ENCODE data around the gene KRT14.
A peak's percentile ranks its signal among the peaks of the same experiment; 100 is the strongest.

Gene KRT14

DNA sequence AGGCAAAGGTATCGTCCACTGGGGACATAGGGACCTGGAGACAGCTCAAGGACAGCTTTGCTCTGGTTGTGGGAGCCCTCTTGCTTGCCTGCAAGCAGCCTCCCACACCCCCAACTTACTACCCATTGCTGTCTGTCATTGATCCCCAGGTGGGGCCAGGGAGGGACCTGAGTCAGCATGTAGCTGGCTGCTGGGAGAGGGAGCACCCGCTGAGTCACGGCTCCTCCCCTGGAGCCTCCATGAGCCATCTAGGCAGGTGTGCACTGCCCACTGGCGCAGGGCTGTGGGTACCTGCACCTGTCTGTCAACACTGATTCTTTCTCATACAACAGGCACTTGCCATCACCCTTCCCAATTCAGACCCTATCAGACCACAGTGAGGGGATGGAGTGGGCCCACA, 10.0 kb downstream of the KRT14 start:
- DNase-seq = peak; percentile 30

DNA sequence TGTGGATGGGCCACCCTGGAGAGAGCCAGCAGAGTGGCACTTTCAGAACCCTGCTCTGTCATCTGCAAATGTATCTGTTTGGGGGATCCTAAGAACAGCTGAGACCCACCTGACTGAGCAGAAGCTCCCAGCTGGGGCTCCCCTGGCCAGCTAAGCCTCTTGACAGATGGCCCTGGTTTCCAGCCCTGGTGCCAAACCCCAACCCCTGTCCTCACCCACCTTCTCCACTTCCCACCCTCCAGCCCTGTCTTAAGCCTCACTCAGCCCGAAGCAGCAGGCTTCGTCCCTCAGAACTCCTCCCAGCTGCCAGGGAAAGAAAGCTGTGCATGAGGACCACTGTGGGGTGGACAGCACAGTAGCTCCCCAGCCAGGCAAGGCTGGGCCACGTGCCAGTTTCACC, 11.4 kb downstream of the KRT14 start:
- DNase-seq = no peak

DNA sequence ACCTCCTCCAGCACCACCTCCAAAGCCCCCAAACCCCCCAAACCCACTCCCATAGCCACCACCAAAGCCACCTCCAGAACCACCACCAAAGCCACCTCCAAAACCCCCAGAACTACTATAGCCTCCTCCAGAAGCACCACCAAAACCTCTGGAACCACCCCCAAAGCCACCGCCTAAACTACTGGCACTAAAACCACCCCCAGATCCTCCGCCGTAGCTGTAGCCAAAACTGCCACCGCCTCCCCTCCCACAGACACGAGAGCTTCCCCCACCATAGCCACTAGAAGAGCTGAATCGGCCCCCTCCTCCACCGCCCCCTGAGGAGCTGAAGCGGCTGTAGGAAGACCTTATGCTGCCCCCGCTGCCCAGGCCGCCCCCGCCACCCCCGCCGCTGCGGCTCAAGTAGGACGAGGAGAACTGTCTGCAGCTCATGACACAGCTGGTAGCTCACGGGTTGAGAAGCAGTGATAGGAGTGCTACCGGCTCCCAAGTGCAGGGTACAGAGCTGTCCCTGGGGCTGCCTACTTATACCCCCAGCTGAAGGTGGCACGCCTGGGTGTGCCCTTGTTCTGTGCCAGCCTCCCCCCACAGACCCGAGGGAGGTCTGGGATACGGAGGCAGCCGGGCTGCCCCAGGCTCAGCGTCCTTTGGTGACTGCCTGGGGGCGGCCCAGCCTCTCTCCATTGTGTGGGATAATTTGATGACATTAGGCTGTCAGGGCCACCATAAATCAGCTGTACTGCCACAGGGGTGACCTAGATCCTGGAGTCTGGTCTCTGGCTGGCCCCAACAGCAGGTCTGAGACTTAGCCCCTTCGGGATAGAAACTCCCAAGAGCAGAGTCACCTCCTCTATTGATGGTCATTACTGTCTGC, 14.9 kb downstream of the KRT14 start, which contains the start of gene KRT9:
Gene KRT9 (minus strand): TSS at position 499 of the 874 bp plus-strand sequence. CDS start 67 bp downstream, at position 432.
- no peak for DNase-seq

DNA sequence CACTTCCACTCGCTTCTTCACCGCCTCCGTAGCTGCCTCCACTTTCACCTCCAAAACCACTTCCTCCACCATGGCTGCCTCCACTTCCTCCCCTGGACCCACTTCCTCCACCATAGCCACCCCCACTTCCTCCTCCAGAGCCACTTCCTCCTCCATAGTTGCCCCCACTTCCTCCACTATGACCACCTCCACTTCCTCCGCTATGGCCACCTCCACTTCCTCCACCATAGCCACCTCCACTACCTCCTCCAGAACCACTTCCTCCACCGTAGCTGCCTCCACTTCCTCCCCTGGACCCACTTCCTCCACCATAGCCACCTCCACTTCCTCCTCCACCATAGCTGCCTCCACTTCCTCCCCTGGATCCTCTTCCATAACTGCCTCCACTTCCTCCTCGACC, 19.4 kb downstream of the KRT14 start:
- DNase-seq = no peak

DNA sequence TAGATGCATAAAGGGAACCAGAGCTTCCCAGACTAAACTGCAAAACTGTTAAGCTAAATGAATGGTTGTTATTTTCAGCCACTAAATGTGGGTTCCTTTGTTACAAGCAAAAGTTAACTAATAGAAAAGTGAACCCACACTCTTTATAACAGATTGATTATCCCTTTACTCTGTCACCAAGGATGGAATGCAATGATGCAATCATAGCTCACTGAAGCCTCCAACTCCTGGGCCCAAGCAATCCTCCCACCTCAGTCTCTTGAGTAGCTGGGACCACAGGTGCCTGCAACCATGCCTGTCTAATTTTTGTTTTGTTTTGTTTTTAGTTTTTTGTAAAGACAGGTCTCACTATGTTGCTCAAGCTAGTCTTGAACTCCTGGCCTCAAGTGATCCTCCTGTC, 21.4 kb downstream of the KRT14 start:
- DNase-seq = no peak

DNA sequence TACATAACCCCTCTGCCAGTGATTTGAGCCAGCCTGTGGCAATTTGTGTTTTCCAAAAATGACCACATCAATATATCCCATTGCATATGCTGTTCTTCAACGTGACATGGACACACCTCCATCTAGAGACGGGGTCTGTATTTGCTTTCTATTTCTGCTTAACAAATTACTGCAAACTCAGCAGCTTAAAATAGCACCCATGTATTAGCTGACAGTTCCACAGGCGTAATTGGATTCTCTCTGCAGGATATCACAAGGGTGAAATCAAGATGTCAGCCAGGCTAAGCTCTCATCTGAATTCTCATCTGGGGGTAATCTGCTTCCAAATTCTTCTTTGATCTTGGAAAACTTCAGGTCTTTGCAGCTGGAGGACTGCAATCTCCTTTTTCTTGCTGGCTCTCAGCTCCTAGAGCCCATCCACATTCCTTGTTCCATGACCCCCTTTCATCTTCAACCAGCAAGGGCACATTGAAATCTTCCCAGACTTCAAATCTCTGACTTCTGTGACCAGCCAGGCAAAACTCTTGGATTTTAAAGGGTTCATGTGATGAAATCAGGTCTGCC, 23.0 kb downstream of the KRT14 start:
- no peak for DNase-seq

DNA sequence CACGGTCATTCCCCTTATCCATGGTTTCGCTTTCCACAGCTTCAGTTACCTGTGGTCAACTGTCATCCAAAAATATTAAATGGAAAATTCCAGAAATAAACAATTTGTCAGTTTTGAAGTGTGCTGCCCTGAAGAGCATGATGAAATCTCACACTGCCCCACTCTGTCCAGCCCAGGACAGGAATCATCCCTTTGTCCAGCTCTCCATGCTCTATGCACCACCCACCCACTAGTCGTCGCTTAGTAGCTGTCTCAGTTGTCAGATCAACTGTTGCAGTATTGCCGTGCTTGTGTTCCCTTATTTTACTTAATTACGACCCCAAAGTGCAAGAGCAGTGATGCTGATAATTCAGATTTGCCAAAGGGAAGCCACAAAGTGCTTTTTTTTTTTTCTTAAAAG, 25.1 kb downstream of the KRT14 start:
- no peak for DNase-seq

DNA sequence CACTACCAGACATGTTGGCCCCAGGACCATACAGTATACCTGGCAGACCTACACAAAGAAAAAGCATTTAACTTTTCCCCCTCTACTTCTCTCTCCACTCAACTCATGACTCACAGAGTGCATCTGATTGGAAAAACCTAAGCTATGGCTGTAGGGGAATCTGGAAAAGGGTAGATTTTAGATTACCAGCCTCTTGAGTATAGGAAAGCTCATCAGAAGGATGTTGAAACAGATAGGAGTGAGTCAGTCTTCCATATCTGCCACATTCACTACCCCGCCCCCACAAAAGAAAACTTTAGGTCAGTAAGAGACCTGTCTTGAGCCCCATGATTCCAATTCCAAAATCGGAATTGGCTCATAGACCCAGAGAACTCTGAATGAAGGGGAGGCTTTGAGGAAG, 27.1 kb downstream of the KRT14 start:
- no peak for DNase-seq

DNA sequence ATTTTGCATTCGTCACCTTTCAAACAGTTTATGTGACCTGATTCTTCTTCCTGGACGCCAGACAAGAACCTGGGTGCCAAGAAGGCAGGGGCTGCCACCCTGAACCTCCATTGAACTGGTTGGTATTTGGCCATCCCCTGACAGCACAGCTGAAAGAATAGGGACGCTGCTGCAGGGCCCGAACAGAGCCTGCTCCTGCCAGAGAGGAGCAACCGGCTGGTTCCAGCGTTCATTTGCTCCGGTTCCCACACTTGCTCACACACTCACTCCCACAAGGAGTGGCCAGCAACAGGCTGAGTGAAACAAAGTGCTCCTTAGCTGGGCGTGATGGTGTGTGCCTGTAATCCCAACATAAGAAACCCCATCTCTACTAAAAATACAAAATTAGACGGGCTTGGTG, 29.8 kb downstream of the KRT14 start:
- no peak for DNase-seq

DNA sequence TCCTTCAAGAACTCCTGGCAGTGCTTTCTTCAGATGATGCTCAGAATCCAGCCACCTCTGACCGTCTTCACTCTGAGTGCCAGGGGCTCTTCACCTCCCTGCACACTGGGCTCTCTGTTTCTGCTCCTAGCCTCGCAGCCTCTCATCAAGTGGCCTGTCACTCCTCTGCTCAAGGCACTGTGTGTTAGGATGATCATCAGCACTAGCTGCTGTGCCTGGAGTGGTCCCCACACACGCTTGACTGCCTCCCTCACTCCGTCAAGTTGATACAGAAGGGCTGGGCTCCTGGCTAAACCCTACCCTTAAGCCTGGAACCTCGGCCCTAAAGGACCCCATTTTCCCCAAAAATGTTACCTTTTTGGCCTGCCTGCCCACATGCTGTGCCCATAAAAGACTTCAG, 30.4 kb downstream of the KRT14 start:
- no peak for DNase-seq

DNA sequence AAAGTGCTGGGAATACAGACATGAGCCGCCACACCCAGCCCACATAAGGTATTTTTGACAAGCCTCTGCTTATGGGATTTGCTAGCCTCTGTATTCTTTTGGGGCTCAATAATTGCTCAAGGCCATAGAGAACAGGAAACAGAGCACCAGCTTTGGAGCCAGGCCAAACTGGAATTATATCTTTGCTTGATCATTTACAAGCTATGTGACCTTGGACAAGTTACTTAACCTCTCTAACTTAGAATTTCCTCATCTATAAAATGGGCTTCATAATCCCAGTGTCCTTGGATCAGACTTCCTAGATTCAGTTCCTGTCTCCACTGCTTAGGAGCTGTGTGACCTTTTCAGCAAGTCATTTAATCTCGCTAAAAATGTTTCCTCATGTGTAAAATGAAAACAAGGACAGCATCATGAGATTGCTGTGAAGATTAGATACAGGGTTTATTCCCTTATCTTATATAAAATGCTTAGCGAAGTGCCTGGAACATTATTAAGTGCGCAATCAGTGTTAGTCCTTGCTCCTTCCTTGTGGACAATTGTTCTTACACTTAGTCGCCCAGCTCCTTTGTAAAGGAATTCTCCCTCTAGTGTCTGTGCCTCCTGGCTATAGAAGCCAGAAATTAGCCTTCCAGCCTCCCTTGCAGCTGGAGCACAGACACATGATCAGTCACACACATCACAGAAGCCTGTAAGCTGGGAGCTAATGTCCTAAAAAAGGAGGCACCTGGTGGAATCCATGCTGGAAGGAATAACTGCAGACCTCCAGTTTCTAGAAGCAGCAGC, 31.4 kb downstream of the KRT14 start:
- DNase-seq = no peak

DNA sequence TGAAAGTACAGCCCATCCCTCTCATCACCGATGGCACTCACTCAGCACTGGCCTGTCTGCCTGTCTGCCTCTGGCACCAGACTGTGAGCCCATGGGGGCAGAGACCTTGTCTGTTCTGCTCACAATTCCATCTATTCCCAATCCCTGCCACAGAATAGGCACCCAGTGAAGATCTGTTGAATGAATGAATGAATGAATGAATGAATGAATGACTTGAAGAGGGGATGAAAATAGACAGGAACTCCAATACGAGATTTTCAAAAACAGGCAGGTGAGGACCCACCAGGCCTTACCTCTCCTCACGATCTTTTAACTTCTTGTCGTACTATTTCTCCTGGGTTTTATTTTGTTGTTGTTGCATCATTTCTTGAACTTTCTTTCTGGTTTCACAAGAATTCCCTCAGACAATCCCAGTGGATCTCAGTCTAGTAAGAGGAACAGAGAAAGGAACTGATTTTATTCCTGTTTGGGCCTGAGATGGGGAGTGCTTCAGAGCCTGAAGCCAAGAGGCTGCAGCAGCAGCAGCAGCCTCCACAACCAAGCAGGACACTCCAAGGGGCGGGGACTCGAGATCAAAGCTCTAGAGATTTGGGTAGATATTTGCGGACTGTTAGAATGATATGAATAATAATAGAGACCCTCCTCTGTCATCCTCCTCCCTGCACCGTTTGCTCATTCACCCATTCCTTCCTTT, 32.6 kb downstream of the KRT14 start:
- no peak for DNase-seq

DNA sequence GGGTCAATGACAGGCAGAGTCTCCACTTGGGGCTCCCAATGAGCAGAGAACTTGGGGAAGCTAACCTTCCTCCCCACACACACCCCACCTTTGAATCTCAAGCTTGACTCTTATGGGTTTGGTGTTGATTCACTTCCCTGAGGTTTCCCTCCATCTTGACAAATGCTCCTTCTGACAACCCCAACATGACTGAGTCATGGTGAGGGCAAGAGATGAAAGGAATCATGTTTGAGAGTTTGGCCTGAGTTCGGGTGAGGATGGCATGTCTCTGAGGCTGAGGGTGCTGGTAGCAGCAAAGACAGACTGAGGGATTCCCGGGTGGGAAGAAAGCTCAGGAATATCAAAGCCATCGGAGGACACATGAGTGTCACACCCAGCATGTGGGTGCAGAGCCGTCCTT, 33.5 kb downstream of the KRT14 start:
- DNase-seq = no peak

DNA sequence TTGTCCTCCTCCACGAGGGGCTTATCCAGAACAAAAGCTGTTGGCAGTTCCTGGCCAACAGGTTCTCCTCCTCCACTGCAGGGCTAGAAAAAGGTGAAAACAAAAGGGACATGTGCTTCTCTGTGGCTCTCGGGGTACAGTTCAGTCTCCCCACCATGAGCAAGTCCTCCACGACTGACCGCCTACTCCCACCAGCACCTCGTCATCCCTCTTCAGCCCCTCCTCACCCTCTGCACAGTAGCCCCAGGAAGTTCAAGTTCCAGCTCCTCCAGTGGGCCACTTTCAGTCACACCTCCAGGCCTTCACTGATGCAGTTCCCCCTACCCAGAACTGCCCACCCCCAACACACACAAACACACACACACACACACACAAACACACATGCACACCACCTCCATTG, 34.2 kb downstream of the KRT14 start:
- DNase-seq = no peak

DNA sequence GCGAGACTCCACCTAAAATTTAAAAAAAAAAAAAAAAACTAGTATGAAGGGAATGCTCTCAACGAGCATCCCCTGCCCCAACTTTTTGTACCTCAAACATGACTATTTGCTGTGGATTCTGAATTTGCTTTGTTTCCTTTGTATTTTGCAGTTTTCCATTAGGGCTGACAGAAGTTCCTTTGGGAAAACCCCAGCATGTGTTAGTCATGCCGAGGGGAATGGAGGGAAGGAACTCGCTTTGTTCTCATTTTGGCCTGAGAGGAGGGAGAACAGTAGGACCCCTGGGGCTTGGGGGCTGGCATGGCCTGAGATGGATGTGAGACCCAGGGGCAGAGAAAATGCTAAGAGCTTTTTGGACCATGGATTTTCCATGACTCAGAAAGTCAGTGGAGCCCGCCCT, 35.3 kb downstream of the KRT14 start:
- no peak for DNase-seq

DNA sequence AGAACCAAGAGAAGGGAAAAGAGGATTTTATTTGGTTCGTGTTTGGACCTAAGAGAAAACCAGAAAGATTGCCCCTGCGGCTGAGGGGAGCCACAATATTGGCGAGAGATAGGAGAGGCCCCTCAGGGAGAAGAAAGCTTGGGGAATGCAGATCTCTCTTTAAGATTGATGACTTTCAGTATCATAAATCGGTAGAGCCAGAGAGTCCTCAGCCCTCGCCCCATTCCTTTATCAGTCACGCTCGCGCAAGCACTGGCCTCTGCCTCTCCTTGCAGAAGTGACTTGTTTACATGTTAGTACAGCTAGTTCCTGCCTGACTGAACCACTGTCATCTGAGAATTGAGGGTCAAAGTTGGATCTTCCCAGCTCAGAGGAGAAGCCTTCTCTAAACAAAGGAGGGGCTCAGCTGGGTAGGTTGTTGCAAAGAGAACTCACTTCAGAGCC, 37.1 kb downstream of the KRT14 start:
- DNase-seq = no peak

DNA sequence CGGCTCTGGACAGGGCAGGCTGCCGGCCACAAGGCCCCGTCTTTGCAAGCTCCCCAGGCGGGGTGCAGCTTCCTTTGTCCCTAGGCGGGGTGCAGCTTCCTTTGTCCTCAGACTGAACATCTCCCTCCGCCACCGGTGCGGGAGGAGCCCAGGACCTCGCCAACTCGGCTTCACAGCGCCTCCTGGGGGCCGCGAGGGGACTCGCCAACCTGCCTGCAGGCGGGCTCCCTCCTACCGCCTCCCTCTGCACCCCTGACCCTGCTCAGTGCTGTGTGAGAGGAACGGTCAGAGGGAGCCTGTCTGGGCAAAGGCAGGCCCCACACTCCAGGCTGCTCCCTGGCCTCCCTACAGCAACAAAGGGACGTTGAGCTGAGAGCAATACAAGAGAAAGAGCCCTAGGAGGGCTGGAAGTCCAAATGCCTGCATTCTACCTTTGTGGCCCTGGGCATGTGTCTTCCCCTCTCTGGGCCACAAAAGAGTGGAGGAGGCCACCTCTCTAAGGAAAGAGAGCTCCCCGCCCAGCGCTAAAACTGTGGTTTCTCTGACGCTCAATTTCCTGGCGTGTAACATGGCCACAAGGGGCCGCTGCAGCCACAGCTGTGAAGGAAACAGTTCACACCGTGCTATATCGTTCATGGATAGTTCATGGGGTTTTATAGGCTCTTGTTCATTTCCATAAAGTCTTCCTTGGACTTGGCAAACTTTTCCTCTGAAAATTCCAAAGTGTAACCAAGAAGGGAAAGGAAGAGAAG, 37.7 kb downstream of the KRT14 start:
- DNase-seq = peak; percentile 74

DNA sequence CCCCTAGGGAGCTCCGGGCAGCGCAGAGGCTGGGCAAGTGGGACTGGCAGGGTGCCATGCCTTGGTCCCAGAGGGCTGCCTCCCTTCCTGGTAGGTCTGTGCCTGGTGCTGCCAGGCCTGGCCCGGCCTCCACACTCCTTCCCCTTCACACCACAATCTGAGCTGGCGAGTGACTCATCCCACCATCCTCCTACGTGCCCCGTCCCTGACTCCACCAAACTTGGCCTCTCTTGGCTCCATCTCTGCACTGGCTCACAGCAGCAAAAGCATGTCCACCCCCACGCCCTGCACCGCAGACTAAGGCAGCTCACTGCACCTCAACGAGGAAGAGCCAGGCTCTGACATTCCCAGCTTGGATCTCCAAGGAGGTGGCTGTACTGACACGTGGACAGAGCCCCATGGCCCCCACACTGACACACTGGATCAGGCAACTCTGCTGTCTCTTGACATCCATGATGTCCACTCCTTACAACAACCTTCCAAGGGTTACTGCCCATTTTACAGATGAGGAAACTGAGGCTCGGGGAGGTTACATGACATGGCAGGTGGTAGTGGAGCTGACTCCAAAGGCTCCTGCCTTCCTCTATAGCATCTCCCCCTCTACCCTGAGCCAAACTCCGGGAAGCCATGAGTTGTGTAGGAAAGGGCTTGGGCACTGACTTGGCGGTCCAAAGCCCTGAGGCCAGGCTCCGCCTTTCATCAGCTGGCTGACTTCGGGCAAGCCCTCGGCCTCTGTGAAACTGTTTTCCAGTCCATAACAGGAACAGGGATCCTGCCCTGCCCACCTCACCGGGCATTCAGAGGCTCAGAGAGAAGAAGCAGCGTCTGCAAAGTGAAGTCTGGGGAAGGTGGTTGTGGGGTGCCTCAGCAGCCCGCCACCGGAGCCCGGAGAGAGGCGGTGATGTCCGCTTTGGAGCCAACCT, 38.5 kb downstream of the KRT14 start:
- no peak for DNase-seq

DNA sequence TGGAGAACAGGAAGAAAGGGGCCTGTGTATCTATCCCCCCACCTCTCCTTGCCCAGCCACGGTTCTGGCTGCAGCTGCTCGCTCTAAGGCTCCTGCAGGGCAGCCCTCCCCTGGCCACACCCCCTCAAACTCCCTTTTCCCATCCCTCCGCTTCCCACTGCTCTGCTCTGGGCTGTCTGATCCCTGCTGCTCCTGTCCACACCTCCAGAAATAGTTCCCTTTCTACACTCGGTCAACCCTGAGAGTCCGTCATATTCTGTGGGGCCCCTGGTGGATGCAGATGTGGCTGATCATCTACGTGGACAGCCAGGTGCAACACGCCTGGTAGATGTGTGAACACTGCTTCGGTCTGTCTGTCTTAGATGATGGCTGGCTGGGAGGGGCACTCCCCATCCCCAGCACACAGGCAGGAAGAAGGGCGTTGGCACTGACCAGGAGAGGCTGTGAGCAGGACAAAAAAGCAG, 39.3 kb downstream of the KRT14 start:
- DNase-seq = no peak

DNA sequence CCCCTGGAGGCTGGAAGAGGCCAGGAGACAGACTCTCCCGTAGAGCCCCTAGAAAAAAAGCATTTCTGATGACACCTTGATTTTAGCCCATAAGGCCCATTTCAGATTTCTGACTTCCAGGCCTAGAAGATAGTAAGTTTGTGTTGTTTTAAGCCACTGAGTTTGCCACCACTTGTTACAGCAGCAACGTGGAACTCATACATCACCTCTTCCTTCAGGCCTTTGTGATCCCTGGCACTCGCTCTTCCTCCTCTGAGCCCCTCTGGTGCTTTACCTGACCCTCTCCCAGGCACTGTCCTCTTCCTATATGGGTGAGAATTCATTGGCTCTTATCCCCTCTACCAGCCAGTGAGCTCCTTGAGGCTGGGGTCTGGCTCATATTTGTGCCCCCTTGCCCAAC, 39.9 kb downstream of the KRT14 start:
- DNase-seq = no peak

DNA sequence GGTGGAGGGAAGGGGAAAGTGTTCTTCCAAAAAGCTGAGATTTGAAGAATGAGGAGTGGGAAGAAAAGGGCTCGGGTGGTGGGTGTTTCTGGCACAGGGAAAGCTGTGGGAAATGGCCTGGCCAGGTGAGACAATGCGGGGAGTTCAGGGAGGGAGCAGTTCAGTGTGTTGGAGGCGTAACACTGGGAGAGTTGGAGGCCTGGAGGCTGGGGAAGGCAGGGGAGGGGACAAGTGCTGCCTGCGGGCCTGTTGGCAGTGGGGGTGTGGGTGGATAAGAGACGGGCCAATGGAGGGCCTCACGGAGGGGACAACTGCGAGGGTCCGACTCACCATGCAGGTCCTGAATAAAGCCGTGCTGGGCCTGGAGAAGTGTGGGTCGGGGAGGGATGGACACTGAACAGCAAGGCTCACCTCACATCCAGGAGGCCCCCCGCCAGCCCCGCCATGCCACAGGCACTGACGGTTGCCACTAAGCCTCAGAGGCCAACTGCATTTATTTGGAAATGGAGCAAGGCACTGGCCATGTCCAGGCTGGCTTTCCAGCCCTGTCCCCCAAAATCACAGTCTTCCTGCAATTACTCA, 40.8 kb downstream of the KRT14 start:
- no peak for DNase-seq

Measured in COR-L47 (cell line).